HCEC 1CT (cell line): ENCODE measurements around the gene NRXN2.

ENCODE experiments used
- DNase-seq: peaks from one replicate; pipeline ENCODE4 v3.0.0-alpha.2; 2017

NRXN2 gene

GRCh38 chr11:64620381-64620971 lies 102.5 kb downstream of the NRXN2 start:
- DNase-seq: no peak

GRCh38 chr11:64619811-64620380 lies 103.1 kb downstream of the NRXN2 start:
- DNase-seq: peak; percentile 32

- DNase-seq: no peak
Observed at GRCh38 chr11:64619196-64619595, 103.8 kb downstream of the NRXN2 start.

GRCh38 chr11:64616817-64617216 lies 106.2 kb downstream of the NRXN2 start:
- no peak for DNase-seq

GRCh38 chr11:64614917-64615316 lies 108.1 kb downstream of the NRXN2 start:
- no peak for DNase-seq

GRCh38 chr11:64613648-64614047 lies 109.3 kb downstream of the NRXN2 start:
- DNase-seq: no peak

- peak; percentile 67 for DNase-seq
Observed at GRCh38 chr11:64611869-64612646, 110.9 kb downstream of the NRXN2 start.

- no peak for DNase-seq
Observed at GRCh38 chr11:64611176-64611575, 111.8 kb downstream of the NRXN2 start.

- DNase-seq: no peak
Observed at GRCh38 chr11:64610596-64610995, 112.4 kb downstream of the NRXN2 start.

- DNase-seq: no peak
Observed at GRCh38 chr11:64609436-64610047, 113.5 kb downstream of the NRXN2 start.

GRCh38 chr11:64608636-64609035 lies 114.4 kb downstream of the NRXN2 start:
- DNase-seq: no peak

GRCh38 chr11:64608046-64608445 lies 115.0 kb downstream of the NRXN2 start:
- no peak for DNase-seq

- DNase-seq: no peak
Observed at GRCh38 chr11:64607381-64607985, 115.5 kb downstream of the NRXN2 start.

GRCh38 chr11:64606796-64607380 lies 116.1 kb downstream of the NRXN2 start:
- no peak for DNase-seq

- DNase-seq: no peak
Observed at GRCh38 chr11:64605656-64606585, 117.1 kb downstream of the NRXN2 start.

- DNase-seq: no peak
Observed at GRCh38 chr11:64605244-64605560, 117.8 kb downstream of the NRXN2 start.

- DNase-seq: no peak
Observed at GRCh38 chr11:64604458-64605243, 118.3 kb downstream of the NRXN2 start.

- no peak for DNase-seq
Observed at GRCh38 chr11:64603411-64604110, 119.4 kb downstream of the NRXN2 start.

- DNase-seq: no peak
Observed at GRCh38 chr11:64602466-64603070, 120.4 kb downstream of the NRXN2 start.
